HCT116 (cell line): ENCODE data around the gene GSK3A.

Experiments
- ATF3 ChIP-seq: IDR thresholded peaks from 2 replicates; pipeline ENCODE4 v1.6.1; 2012
- CTCF ChIP-seq, 3 experiments: fragments of 200-600 bp in 1 of 3; sonication (generic) in 1 of 3; IDR thresholded peaks in 2 of 3; conservative IDR thresholded peaks in 1 of 3; 2 replicates each; pipeline ENCODE4 v1.5.1; 2012 to 2017; ENCODE audit warnings: low read depth in 2 of 3, low read length in 2 of 3, antibody characterized with exemption in 1 of 3, borderline replicate concordance in 1 of 3, control low read depth in 1 of 3, mild to moderate bottlenecking in 1 of 3, mixed read lengths in 1 of 3, mixed run types in 1 of 3, moderate library complexity in 1 of 3; ENCODE audit not compliant: insufficient read depth in 1 of 3
- EGR1 ChIP-seq: IDR thresholded peaks from 2 replicates; pipeline ENCODE4 v1.6.1; 2012; ENCODE audit warnings: low read depth
- ELF1 ChIP-seq: IDR thresholded peaks from 2 replicates; pipeline ENCODE4 v1.6.1; 2012; ENCODE audit warnings: low read depth, borderline replicate concordance
- EZH2 ChIP-seq: fragments of 200-600 bp; sonication (generic); IDR thresholded peaks from 2 replicates; pipeline ENCODE4 v1.6.1; 2017; ENCODE audit warnings: antibody characterized with exemption, mixed run types
- JUND ChIP-seq: IDR thresholded peaks from 2 replicates; pipeline ENCODE4 v1.6.1; 2012
- POLR2A ChIP-seq: IDR thresholded peaks from 2 replicates; pipeline ENCODE4 v1.7.0; 2011; ENCODE audit warnings: borderline replicate concordance; ENCODE audit not compliant: insufficient read depth, insufficient read length; ENCODE audit errors: extremely low read depth
- POLR2AphosphoS5 ChIP-seq: IDR thresholded peaks from 2 replicates; pipeline ENCODE4 v1.6.1; 2011; ENCODE audit warnings: mild to moderate bottlenecking, low read depth, low read length, moderate library complexity
- REST ChIP-seq: IDR thresholded peaks from 2 replicates; pipeline ENCODE4 v1.6.1; 2012; ENCODE audit warnings: low read depth
- SIN3A ChIP-seq: IDR thresholded peaks from 2 replicates; pipeline ENCODE4 v1.6.1; 2012; ENCODE audit warnings: low read depth
- TCF7L2 ChIP-seq: IDR thresholded peaks from 2 replicates; pipeline ENCODE4 v1.7.0; 2011; ENCODE audit warnings: borderline replicate concordance, inconsistent platforms; ENCODE audit not compliant: insufficient read depth, insufficient read length; ENCODE audit errors: extremely low read depth
- YY1 ChIP-seq: IDR thresholded peaks from 2 replicates; pipeline ENCODE4 v1.6.1; 2011; ENCODE audit warnings: low read length, low read depth, moderate library complexity, mild to moderate bottlenecking; ENCODE audit not compliant: insufficient replicate concordance; ENCODE audit errors: extremely low read depth
- ZBTB33 ChIP-seq: IDR thresholded peaks from 2 replicates; pipeline ENCODE4 v1.6.1; 2011; ENCODE audit warnings: mild to moderate bottlenecking, low read length, moderate library complexity; ENCODE audit not compliant: insufficient replicate concordance; ENCODE audit errors: extremely low read depth
- ZFX ChIP-seq: fragments of 450-650 bp; IDR thresholded peaks from 2 replicates; pipeline ENCODE4 v1.6.1; 2017

GRCh38 chr19:42226886-42227285 lies 15.5 kb downstream of the GSK3A start:
- TF ChIP-seq CTCF (IDR thresholded peaks at IDR 0.05 in 2 of 3, conservative IDR thresholded peaks at IDR 0.05 in 1 of 3; ENCODE audit: borderline replicate concordance in 1 of 3, insufficient read depth in 1 of 3, low read depth in 2 of 3, low read length in 2 of 3) (no peak), POLR2A (no peak), ATF3 (no peak), JUND (no peak), ZFX (no peak), YY1 (no peak), EGR1 (no peak), SIN3A (no peak), POLR2AphosphoS5 (no peak), EZH2 (no peak), TCF7L2 (no peak), ZBTB33 (no peak), REST (no peak), ELF1 (no peak)
